Measurements from ENCODE around the gene ZNF367. TPM values are rescaled to one million over a fixed set of nuclear protein-coding genes. Genes with fewer than 3 reads are reported as not detected.
A peak's percentile ranks its signal among the peaks of the same experiment; 100 is the strongest.

ZNF367 gene
- total RNA-seq, 1 donor from 2014 or later = 4.3 TPM

- ChIA-PET CTCF (no interaction called here), POLR2A (interaction anchor here (0.7 to 1.0 kb wide), 2 partner anchors 40 to 113 kb away, joined by 3 to 10 read pairs; no protein-coding TSS in a partner anchor)
- Mint-ChIP-seq H3K36me3 (ENCODE audit: low read depth) (peaks cover 3% of the 10 kb centered on the region), H3K9me3 (no peaks in the 10 kb centered on the region), H3K27me3 (peaks cover 3% of the 10 kb centered on the region), H3K27ac (no peak overlapping the region), H3K4me1 (peaks cover 11% of the 10 kb centered on the region), H3K4me3 (no peak overlapping the region)
- TF ChIP-seq, protein P1, sequence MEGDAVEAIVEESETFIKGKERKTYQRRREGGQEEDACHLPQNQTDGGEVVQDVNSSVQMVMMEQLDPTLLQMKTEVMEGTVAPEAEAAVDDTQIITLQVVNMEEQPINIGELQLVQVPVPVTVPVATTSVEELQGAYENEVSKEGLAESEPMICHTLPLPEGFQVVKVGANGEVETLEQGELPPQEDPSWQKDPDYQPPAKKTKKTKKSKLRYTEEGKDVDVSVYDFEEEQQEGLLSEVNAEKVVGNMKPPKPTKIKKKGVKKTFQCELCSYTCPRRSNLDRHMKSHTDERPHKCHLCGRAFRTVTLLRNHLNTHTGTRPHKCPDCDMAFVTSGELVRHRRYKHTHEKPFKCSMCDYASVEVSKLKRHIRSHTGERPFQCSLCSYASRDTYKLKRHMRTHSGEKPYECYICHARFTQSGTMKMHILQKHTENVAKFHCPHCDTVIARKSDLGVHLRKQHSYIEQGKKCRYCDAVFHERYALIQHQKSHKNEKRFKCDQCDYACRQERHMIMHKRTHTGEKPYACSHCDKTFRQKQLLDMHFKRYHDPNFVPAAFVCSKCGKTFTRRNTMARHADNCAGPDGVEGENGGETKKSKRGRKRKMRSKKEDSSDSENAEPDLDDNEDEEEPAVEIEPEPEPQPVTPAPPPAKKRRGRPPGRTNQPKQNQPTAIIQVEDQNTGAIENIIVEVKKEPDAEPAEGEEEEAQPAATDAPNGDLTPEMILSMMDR (IDR thresholded peaks at IDR 0.05) = no peak
- ATAC-seq (ENCODE audit: low read depth) (no peak), DNase-seq (no peak)
- intact Hi-C loops (cut with micrococcal nuclease) = loop anchor here (10.0 kb wide), 1 partner anchor 401 kb away; the partner anchor contains the start of gene ZNF782
Measured at GRCh38 chr9:96453625-96454024, 35.5 kb upstream of the ZNF367 start.

DNA sequence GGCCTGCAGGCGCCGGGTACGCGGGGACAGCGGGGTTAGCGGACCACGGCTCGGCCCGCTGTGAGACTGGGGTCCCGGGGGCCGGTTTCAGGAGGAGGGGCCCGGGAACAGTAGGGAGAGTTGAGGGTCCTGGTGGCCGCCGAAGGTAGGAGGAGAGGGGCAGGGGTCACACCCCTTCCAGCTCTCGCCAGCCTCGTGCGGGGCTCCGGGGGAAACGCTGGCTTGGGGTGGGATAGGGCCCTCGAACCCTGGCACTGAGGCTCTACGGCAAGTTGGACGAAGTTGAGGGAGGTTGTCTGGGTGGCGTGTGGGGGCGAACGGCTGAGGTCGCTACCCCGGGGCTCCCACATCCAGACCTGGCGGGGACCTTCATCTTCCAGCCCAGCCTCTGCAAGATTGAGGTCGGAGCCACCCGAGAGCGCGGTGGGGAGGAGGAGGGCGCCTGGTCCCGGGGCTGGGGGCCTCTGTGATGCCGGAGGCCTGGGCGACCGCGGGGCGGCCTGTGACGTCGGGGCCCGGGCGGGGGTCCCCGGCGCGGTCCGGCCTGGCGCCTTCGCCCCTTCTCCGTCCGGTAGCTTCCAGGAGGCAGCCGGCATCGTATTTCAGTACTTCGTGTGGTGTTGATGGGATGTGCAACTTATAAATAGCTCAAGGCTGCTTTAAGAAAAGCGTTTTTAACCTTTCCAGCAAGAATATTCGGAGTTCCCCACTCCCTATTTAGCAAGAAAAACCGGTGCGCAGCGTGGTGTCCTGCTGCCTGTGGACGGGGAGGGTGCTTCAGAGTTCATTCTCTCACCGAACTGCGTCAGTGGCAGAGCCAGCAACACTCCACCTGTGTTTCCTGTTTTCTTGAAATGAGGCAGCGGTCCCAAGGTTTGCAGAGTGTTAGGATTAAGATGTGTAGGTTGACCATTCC, 32.7 kb upstream of the ZNF367 start:
- Mint-ChIP-seq H3K27me3 (peaks cover 3% of the 10 kb centered on the region), H3K9me3 (no peaks in the 10 kb centered on the region), H3K27ac (peak overlapping the region; percentile 71), H3K4me1 (peaks cover 11% of the 10 kb centered on the region), H3K36me3 (ENCODE audit: low read depth) (no peaks in the 10 kb centered on the region), H3K4me3 (peak overlapping the region; percentile 87)
- TF ChIP-seq, protein P1 (IDR thresholded peaks at IDR 0.05) = no peak
- intact Hi-C loops (cut with micrococcal nuclease) = loop anchor here (1.0 to 10.0 kb wide), 5 partner anchors 28 to 404 kb away; partner anchors contain the start of genes ZNF367 and ZNF782
- peak; percentile 31 for DNase-seq
- ChIA-PET CTCF (interaction anchor here (1.4 to 1.6 kb wide), 2 partner anchors 9 to 123 kb away, joined by 4 to 5 read pairs; no protein-coding TSS in a partner anchor), POLR2A (interaction anchor here (1.1 to 2.0 kb wide), 6 partner anchors 8 to 116 kb away, joined by 3 to 14 read pairs (median 4); no protein-coding TSS in a partner anchor)
- ATAC-seq (ENCODE audit: low read depth) = no peak

GRCh38 chr9:96449845-96450612, 31.9 kb upstream of the ZNF367 start, which contains the start of gene HABP4:
Gene HABP4 (plus strand): TSS chr9:96450169. CDS start chr9:96450280, 111 bp downstream.
- POLR2A ChIA-PET = interaction anchor here (0.5 to 2.0 kb wide), 9 partner anchors 27 to 204 kb away, joined by 3 to 14 read pairs (median 6); partner anchors contain the start of gene ZNF367
- Mint-ChIP-seq H3K4me3 (peak within 1 kb of the TSS; percentile 87), H3K9me3 (no peaks in the 10 kb centered on the region), H3K36me3 (ENCODE audit: low read depth) (no peaks in the 10 kb centered on the region), H3K27ac (peak within 1 kb of the TSS; percentile 71), H3K4me1 (peaks cover 11% of the 10 kb centered on the region), H3K27me3 (peaks cover 3% of the 10 kb centered on the region)
- DNase-seq (peak; percentile 97), ATAC-seq (ENCODE audit: low read depth) (peak; percentile 96)
- intact Hi-C loops (cut with micrococcal nuclease) = loop anchor here (1.0 to 10.0 kb wide), 6 partner anchors 29 to 405 kb away; partner anchors contain the start of genes PRXL2C, ZNF367 and ZNF782
- CTCF ChIA-PET = interaction anchor here (0.7 to 1.6 kb wide), 3 partner anchors 11 to 122 kb away, joined by 3 to 5 read pairs (median 3); no protein-coding TSS in a partner anchor
- TF ChIP-seq, protein P1 (IDR thresholded peaks at IDR 0.05) = no peak

GRCh38 chr9:96449523-96449844, 31.3 kb upstream of the ZNF367 start:
- no peaks in the 10 kb centered on the region for H3K36me3 Mint-ChIP-seq (ENCODE audit: low read depth)
- ATAC-seq (ENCODE audit: low read depth) (peak; percentile 5), DNase-seq (no peak)
- peaks cover 3% of the 10 kb centered on the region for H3K27me3 Mint-ChIP-seq
- peak overlapping the region; percentile 18 for H3K27ac Mint-ChIP-seq
- H3K4me1 Mint-ChIP-seq = peaks cover 11% of the 10 kb centered on the region
- intact Hi-C loops (cut with micrococcal nuclease) = loop anchor here (10.0 kb wide), 1 partner anchor 205 kb away; the partner anchor contains the start of gene PRXL2C
- CTCF ChIA-PET = interaction anchor here (0.7 to 1.6 kb wide), 3 partner anchors 11 to 122 kb away, joined by 3 to 5 read pairs (median 3); no protein-coding TSS in a partner anchor
- POLR2A ChIA-PET = interaction anchor here (0.5 to 2.0 kb wide), 7 partner anchors 27 to 204 kb away, joined by 3 to 14 read pairs (median 7); partner anchors contain the start of gene ZNF367
- H3K9me3 Mint-ChIP-seq = no peaks in the 10 kb centered on the region
- H3K4me3 Mint-ChIP-seq = peak overlapping the region; percentile 82
- TF ChIP-seq, protein P1 (IDR thresholded peaks at IDR 0.05) = no peak

All from activated B cell treated with CpG ODN at 0.5 μM for 24 hours (primary cell).